ENCODE data around the gene FRMPD4.
A peak's percentile ranks its signal among the peaks of the same experiment; 100 is the strongest.

The FRMPD4 gene

GRCh38 chrX:12223650-12224049, 85.4 kb downstream of the FRMPD4 start:
- no peak for DNase-seq

DNA sequence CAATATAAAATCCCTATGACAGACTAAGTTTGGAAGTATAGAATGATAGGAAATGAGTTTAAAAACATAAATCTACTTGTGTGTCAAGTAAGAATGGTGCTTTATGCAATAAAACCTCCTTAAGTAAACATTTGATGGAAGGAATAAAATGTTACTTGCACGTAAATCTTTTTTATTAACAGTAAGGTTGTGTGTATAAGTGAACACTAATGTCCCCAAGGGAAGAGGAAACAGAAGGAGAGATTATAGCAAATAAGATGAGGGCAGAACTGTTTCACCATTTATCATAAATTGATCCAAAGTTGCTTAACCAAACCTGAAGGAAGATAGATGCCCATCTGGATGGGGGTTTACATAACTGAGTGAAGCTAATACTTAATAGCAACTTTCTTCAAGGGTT, 86.8 kb downstream of the FRMPD4 start:
- no peak for DNase-seq

DNA sequence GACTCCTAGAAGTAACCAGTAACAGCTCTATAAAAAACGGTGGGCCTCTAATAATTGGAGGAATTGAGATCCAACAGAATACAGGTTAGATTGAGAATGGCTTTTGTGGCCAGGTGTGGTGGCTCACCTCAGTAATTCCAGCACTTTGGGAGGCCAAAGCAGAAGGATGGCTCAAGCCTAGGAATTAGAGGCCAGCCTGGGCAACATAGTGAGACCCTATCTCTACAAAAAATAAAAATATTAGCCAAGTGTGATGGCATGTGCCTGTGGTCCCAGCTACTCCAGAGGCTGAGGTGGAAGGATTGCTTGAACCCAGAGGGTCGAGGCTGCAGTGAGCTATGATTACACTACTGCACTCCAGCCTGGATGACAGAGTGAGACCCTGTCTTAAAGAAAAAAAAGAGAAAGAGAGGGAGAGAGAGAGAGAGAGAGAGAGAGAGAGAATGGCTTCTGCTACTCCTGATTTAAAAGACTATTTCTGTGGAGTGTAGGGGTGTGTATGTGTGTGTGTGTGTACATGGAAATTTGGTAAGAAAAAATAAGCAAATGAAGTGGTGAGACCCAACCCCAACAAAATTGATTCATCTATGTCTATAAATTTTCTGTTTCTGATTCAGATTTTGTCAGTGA, 89.3 kb downstream of the FRMPD4 start:
- no peak for DNase-seq

- DNase-seq, result no peak
These were observed 90.6 kb downstream of the FRMPD4 start for GRCh38 chrX:12228862-12229261.

DNA sequence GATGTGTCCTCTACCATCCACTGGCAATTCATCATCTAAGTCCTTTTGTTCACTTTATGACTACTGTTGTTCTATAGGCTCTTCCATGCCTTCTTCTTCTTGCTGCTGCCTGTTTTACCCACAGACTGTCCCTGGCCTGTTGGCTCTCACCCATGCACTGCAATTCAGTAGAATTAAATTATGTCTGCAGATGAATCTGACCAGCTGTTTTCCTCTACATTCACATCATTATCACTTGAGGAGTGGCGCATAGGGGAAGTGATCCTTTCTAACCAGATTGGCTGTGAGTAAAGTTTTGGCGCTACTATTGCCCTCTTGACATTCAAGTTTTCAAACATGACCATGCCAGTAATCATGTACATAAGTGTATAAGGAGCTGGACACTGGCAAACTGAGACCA, 91.7 kb downstream of the FRMPD4 start:
- DNase-seq, result no peak

GRCh38 chrX:12234534-12235329, 96.5 kb downstream of the FRMPD4 start:
- DNase-seq, result no peak

DNA sequence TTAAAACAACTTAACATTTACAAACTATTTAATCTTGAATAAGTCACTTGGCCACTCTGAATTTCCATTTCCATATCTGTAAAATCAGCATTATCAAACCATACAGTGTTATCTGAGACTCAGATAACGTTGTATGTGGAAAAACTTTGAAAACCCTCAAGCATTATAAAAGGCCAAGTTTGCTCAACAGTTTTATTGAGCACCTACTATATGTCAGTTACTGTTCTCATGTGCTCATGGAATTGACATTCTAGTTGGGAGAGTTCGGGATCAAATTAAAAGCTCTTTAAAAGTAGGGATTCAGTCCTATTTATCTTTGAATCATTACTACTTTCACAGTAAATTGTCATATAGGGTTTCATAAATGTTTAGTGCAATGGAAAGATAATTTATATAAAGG, 97.9 kb downstream of the FRMPD4 start:
- no peak for DNase-seq

DNA sequence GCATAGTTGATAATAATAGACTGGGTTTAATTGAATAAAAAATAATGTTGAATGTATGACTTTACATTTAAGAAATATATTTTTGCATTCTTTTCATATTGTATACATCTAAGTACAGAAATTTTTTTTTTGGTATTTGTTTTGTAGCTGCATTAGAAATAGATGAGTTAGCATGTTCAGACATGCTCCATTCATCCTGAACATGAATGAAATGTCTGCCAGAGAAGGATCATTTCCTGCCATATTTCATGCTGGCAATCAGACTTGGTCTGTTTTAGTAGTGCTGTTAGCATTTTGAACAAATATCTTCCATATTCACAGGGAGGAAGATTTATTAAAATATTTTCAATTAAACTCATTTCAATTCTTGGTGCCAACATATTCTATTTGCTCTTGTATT, 98.9 kb downstream of the FRMPD4 start:
- no peak for DNase-seq

DNA sequence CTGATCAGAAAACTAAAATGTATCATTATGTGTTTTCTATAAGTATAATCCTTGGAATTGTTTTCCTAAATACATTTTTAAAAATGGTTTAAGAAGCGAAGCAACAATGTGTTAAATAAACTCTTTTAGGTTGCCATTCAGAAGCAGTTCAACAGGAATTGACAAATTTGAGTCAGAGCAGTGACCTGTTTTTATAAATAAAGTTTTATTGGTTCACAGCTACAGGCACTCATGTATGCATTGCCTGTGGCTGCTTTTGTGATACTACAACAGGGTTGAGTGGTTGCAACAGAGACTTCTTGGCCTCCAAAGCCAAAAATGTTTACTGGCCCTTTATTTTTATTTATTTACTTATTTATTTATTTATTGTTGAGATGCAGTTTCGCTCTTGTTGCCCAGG, 99.5 kb downstream of the FRMPD4 start:
- DNase-seq, result no peak

GRCh38 chrX:12239356-12240082, 101.2 kb downstream of the FRMPD4 start:
- no peak for DNase-seq

GRCh38 chrX:12240491-12240890, 102.2 kb downstream of the FRMPD4 start:
- DNase-seq, result no peak

DNA sequence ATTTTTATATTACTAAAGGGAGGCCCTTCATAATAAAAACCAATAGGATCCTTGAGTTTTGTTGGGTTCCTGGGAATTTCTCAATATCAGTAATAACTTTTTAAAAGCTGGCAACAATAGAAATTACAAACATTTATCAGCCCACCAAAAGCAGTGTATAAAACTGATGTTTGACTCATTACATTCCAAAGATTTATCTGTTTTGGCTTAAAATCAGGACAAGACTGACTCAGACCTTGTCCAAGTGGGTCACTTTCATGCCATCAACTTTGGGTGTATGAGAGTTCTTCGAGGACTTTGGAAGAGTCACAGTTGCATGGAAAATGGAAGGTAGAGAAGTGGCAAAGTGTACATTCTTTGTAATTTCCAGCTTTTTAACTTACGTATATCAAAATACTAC, 102.8 kb downstream of the FRMPD4 start:
- DNase-seq, result no peak

DNA sequence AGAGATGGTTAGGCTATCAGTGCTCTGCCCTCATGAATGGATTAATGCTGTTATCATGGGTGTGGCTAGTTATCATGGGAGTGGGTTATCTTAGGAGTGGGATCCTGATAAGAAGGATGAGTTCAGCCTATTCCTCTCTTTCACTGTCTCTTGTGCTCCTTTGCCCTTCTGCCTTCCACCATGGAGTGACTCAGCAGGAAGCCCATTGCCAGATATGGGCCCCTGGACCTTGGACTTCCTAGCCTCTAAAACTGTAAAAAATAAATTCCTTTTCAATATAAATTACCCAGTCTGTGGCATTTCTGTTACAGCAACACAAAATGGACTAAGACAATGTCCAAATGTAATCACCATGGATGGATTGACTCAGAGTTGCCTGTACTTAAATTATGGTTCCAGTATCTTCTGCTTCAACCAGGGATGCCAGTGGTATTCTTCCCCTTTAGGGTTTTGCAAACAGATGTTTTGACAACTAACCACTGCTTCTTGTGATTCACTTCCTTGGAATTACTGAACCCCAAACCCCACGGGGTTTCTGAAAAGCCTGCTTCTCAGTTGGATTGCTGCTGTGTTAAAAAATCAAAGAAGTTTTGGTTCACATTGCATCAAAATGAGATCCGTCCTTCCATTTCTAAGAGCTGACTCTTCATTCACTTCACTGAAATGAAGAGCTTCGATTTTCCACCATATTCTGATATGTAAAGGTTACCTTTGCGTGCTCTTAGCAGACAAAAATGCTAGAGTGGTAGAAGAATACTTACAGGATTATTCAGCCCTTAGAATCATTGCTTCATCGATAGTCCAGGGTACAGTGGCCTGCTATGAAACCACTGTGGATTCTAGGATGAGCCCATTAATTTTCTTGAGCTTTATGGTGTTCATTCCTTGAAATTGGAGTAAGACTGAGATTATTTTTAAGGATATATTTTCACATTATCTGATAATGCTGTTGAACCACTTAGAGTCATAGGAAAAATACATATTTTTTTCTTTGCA, 107.7 kb downstream of the FRMPD4 start:
- DNase-seq, result peak; percentile 35

DNA sequence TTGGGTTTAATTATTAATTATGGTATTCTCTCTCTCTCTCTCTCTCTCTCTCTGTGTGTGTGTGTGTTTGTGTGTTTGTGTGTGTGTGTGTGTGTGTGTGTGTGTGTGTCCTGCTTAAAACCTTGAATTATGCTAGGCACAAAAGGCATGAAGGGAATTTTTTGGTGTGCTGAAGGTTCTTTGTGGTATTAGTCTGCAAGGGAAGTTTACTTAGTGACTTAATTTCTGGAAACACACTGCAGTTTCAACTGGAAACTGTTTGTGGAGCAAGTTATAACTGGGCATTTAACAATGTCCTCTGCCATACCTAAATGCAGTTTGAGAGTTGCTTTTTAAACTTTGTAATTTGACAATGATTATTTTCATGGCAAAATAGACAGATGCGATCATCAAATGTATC, 111.7 kb downstream of the FRMPD4 start:
- DNase-seq, result no peak

DNA sequence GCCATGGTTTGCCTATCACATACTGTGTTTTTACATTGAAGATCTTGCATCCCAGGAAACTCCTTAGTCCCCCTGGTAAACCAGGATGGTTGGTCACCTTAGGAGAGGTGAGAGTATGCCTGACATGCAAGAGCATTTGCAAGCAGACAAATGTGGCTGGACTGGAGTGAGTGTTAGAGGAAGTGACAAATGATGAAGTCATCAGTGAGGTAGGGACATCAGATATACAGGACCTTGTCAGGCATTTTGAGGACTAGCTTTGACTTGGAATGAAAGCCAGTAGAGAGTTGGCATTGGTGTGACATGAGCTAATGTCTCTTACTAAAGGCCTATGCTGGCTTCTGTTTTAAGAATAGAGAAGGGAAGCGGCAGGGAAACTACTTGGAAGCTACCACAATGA, 124.9 kb downstream of the FRMPD4 start:
- no peak for DNase-seq

GRCh38 chrX:12269484-12269883, 131.2 kb downstream of the FRMPD4 start:
- no peak for DNase-seq

DNA sequence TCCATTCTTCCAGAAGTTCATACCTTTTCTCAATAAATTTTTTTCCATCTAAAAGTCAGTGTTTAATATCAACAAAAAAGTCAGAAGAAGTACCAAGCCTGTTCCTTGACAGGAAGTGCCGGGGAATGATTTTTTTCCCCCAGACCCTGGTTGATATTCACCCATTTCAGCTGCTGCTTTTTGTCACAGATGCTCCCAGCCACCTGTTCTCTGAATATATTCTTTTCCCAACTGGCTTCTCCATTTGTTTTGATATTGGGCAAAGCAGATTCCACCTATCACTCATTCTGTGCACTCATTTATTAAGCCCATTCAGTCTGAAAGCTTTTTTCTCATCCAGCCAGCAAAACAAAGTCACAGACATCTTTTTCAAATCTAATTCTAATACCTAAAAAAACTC, 139.9 kb downstream of the FRMPD4 start:
- DNase-seq, result no peak

DNA sequence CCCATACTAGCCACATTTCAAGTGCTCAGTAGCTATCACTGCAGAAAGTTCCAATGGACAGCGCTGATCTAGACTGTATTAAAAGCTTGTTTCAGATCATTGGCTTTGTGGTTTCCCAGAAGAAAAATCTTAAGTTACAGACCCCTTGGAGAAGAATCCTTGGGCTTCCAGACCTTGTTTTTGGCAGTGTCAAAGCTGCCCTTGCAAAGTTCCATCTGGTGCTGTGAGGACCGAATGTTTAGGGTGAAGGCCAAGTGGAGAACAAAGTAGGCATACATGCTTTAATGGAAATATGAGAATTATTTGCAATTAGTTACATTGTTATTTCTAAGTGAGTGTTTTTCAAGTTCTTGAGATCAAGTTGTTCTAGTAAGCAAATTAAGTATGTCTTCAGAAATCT, 144.7 kb downstream of the FRMPD4 start:
- no peak for DNase-seq

DNA sequence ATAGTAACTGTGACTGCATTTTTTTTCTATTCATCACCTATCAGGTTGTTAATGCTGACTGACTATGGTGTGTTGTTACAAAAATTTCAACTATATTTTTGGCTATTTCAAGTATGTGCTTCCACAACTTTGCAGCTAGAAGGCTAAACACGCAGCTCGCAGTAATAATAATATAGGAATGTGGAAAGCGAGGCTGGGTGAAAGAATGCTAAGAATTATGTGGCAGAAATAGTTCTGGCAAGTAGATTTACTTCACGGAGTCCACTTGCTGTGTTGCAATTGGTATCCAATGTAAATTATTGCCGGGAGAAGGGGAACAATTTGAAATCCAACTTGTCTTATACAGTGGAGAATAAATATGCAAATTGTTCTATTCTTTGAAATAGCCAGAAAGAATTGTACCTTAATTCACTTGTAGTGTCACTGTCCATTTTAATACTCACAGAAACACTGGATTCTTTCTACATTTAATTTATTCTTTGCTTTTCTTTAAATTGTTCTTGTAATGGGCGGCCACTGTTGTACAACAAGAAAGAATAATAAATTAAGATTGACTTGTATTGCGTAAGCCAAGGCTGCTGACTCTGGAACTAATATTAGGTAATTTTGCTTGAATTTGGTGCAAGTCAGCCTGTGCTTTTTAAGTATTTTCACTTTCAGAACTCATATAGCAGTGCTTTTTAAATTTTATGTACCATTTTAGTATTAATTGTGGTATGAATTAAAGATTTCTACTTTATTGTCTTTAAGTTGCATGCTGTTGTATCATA, 154.9 kb downstream of the FRMPD4 start:
- DNase-seq, result no peak

DNA sequence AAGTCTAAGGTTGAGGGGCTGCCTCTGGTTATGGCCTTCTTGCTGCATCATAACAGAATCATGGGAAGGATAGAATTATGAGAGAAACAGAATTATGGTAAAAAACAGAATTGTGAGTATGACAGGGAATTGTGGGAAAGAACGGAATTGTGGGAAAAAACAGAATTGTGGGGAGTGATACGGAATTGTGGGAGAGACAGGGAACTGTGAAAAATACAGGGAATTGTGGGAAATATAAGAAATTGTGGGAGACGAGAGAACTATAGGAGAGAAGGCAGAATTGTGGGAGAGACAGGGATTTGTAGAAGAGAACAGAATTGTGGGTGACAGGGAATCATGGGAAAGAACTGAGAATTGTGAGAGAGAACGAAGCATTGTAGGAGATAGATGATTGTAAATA, 159.1 kb downstream of the FRMPD4 start:
- DNase-seq, result no peak

DNA sequence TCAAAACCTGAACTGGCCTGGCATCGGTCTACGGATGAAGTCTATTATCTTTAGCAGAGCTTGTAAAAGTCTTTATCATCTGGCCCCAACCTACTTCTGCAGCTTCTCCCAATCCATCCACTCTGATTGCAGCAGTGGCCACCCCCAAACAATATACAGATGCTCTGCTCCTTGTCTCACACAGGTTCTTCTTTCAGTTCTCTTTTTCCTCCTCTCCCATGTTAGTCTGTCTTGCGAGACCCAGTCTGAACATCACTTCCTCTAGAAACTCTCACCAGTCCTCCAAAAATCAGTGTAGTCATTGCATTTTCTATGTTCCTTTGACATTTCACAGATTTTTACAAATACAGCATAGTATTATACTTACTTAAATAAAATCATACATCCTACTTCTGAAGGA, 163.0 kb downstream of the FRMPD4 start:
- no peak for DNase-seq

DNA sequence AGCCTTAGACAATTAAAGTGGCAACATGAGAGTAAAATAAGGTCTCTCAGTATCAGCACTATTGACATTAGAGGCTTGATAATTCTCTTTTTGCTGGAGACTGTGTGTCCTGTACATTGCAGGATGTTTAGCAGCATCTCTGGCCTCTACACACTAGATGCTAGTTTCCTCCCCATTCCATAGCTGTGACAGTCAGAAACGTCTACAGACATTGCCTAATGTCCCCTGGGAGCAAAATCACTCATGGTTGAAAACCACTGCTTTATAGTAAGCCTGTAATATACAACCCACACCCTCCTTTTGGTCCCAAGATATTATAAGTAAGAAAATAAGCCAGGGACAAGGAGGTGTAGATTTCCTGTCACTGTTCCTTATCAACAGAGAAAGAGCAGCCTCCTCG, 166.0 kb downstream of the FRMPD4 start:
- no peak for DNase-seq

Data from GOT3 (cell line).